Measurements from ENCODE around the gene C19orf33. TPM values are rescaled to one million over a fixed set of nuclear protein-coding genes. Genes with fewer than 3 reads are reported as not detected.
A peak's percentile ranks its signal among the peaks of the same experiment; 100 is the strongest.
"Not testable (repeated sequence)": the region's sequence is repeated elsewhere in the genome, so short reads cannot be mapped to it uniquely, and the experiment has no call there.

C19orf33 gene
- total RNA-seq, 1 donor from 2014 or later: 8.7 TPM

- peak; percentile 93 for DNase-seq (ENCODE audit: low spot score)
Observed at GRCh38 chr19:38336638-38337359, 32.7 kb downstream of the C19orf33 start.

GRCh38 chr19:38337360-38337653 lies 33.3 kb downstream of the C19orf33 start:
- DNase-seq (ENCODE audit: low spot score): no peak

- DNase-seq (ENCODE audit: low spot score): not testable (repeated sequence)
Observed at GRCh38 chr19:38339011-38339410, 35.0 kb downstream of the C19orf33 start.

GRCh38 chr19:38340927-38341326 lies 36.9 kb downstream of the C19orf33 start:
- DNase-seq (ENCODE audit: low spot score): no peak

DNA sequence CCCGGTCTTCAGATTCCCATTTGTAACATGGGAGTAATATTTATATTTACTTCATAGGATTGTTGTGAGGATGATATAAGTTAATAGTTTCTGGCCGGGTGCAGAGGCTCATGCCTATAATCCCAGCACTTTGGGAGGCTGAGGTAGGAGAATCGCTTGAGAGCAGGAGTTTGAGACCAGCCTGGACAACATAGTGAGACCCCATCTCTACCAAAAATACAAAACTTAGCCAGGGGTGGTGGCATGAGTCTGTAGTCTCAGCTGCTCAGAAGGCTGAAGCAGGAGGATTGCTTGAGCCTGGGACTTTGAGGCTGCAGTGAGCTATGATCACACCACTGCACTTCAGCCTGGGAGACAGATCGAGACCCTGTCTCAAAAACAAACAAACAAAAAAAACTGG lies 42.8 kb downstream of the C19orf33 start:
- DNase-seq (ENCODE audit: low spot score): no peak

DNA sequence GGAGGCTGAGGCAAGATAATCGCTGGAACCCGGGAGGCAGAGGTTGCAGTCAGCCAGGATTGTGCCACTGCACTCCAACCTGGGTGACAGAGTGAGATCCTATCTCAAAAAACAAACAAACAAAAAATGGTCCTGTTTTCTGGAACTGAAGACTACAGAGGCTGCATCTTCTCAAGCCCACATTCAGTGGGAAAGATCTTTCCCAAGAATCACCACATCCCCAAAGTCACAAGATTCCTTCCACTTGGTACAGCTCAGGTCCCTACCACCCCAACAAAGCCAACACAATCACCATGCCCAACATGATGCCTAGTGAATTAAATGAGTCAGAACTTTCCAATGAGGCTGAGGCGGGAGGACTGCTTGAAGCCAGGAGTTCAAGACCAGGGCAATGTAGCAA lies 46.8 kb downstream of the C19orf33 start:
- DNase-seq (ENCODE audit: low spot score): no peak

DNA sequence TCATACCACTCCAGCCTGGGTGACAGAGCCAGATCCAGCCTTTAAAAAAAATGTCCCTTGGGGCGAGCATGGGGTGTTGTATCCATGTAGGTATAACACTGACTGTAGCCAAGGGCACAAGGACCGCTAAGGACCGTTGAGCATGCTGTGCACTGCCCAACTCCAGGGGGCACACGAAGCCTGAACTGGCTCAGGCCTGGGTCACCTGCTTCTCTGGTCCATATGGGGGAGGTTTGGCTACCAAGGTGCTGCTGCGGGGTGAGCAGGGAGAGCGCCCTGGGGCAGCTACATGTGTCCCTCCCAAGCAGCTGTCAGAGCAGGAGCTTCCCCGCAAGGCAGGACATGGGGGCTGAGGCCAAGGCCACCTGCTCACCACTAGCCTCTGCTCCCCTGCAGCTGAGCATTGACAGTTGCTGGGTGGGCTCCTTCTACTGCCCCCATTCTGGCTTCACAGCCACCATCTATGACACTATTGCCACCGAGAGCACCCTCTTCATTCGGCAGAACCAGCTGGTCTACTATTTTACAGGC lies 47.9 kb downstream of the C19orf33 start:
- DNase-seq (ENCODE audit: low spot score): no peak

- DNase-seq (ENCODE audit: low spot score): no peak
Observed at GRCh38 chr19:38352611-38353010, 48.6 kb downstream of the C19orf33 start.

Other genes starting within 250 kb of the C19orf33 start
- gene DPF1, start 80.0 kb upstream of the C19orf33 start, total RNA-seq (ENCODE audit: insufficient read depth, low replicate concordance): 2.2 TPM
- 43.1 TPM for gene PPP1R14A, start 47.9 kb upstream of the C19orf33 start, total RNA-seq (ENCODE audit: insufficient read depth, low replicate concordance)
- gene SPINT2, start 39.7 kb upstream of the C19orf33 start, total RNA-seq (ENCODE audit: insufficient read depth, low replicate concordance): 113 TPM
- gene YIF1B, start 11.7 kb downstream of the C19orf33 start, total RNA-seq (ENCODE audit: insufficient read depth, low replicate concordance): 35.4 TPM
- gene KCNK6, start 15.6 kb downstream of the C19orf33 start, total RNA-seq (ENCODE audit: insufficient read depth, low replicate concordance): 12.3 TPM
- gene CATSPERG, start 31.6 kb downstream of the C19orf33 start, total RNA-seq (ENCODE audit: insufficient read depth, low replicate concordance): 3.4 TPM
- gene PSMD8, start 70.3 kb downstream of the C19orf33 start, total RNA-seq (ENCODE audit: insufficient read depth, low replicate concordance): 147 TPM
- gene GGN, start 83.8 kb downstream of the C19orf33 start, total RNA-seq (ENCODE audit: insufficient read depth, low replicate concordance): not detected
- not detected for gene SPRED3, start 84.4 kb downstream of the C19orf33 start, total RNA-seq (ENCODE audit: insufficient read depth, low replicate concordance)
- gene FAM98C, start 98.8 kb downstream of the C19orf33 start, total RNA-seq (ENCODE audit: insufficient read depth, low replicate concordance): 6.7 TPM
- gene RASGRP4, start 122.0 kb downstream of the C19orf33 start, total RNA-seq (ENCODE audit: insufficient read depth, low replicate concordance): 0.96 TPM
- 1.4 TPM for gene RYR1, start 129.4 kb downstream of the C19orf33 start, total RNA-seq (ENCODE audit: insufficient read depth, low replicate concordance)

Data from umbilical cord (tissue), 2 donors.